Stomach smooth muscle (tissue), 2 donors: ENCODE results near the gene STEAP2.

Experiments
- H3K27ac ChIP-seq: one replicate; pipeline ENCODE4 v1.7.0; 2013; ENCODE audit warnings: mild to moderate bottlenecking, low read length, inconsistent platforms
- H3K27me3 ChIP-seq, 2 donors: one replicate each; pipeline ENCODE4 v1.7.0; 2013; ENCODE audit warnings: low read length in 2 of 2; ENCODE audit not compliant: insufficient read depth in 2 of 2, control insufficient read depth in 1 of 2
- H3K36me3 ChIP-seq, 2 donors: one replicate each; pipeline ENCODE4 v1.7.0; 2013; ENCODE audit warnings: low read length in 2 of 2; ENCODE audit not compliant: control insufficient read depth in 2 of 2, insufficient read depth in 2 of 2
- H3K4me1 ChIP-seq: one replicate; pipeline ENCODE4 v1.7.0; 2013; ENCODE audit warnings: low read length; ENCODE audit not compliant: control insufficient read depth, insufficient read depth
- H3K4me3 ChIP-seq, 2 donors: one replicate each; pipeline ENCODE4 v1.7.0; 2013; ENCODE audit warnings: low read length in 2 of 2
- H3K9ac ChIP-seq, 2 donors: one replicate each; pipeline ENCODE4 v1.7.0; 2013; ENCODE audit warnings: low read length in 2 of 2, mild to moderate bottlenecking in 1 of 2
- H3K9me3 ChIP-seq, 2 donors: one replicate each; pipeline ENCODE4 v1.7.0; 2013; ENCODE audit warnings: low read length in 2 of 2; ENCODE audit not compliant: control insufficient read depth in 2 of 2
- donor health status: healthy.
- donor health status: Pancreatic carcinoma.

Gene STEAP2

DNA sequence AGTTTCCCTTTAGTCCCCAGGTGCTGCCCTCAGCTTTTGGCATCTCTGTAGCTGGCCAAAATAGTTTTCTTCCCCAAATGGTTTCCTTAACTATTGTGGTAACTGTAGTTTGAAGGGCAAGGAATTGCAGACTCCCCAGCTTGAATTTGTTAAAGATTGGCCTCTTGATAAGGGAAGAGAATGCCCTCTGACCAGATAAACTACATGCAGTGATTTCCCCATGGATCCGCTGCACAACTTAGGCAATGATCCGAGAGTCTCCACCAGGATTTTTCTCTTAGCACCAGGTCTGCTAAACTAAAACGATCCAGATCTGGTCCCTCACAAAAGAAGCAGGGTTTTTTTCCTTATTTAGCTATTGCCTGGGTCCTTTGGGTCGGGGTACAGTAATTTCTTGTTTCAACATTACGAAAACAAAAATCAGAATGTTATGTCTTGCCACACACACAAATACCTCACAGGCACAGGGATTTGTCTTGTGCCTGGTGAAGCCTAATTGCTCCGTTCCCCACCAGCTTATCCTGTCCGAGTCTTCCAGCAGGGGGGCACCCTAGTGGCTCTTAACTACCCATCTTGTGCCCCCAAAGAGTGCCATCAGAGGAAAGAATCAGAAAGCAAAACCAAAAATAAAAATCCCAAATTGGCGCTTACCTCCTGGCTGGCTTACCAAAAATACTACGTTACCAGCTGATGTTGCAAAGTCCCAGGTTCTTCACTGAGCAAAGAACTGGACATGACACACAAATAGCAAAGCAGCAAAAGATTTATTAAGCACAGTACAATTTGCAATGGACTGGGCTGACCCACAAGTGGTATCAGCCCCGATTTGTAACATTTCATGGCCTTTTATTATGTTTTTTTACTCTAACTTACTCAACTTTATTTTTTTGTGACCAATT, 16.4 kb upstream of the STEAP2 start:
- Histone ChIP-seq H3K27me3 (no peaks in the 10 kb centered on the region), H3K4me1 (no peaks in the 10 kb centered on the region), H3K9ac (no peak overlapping the region), H3K36me3 (no peaks in the 10 kb centered on the region), H3K4me3 (no peak overlapping the region), H3K9me3 (no peaks in the 10 kb centered on the region), H3K27ac (no peak overlapping the region)

DNA sequence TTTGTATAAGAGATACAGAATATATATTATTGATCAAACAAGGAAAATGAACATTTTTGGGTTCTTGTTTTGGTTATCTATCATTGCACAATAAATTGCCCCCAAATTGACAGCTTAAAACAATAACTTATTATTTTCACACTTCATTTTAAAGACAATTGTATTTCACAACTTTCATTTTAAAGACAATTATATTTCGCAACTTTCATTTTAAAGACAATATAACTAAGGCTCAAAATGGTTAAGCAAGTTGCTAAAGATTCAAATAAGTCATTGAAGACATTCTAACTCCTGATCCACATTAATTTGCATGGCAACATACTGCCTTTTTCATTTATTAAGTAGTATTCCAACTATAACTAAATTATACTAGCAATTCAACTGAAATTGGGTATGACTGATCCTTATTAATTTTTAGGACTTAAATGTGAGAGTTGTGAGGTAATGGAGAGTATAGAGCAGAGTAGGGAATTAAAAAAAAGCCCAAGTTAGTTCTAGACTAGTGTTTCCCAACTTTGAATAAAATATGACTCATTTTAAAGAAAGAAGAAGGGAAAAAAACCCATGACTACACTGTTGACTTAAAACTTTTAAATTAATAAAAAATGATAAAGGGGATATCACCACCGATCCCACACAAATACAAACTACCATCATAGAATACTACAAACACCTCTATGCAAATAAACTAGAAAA, 9.9 kb upstream of the STEAP2 start:
- Histone ChIP-seq H3K36me3 (no peaks in the 10 kb centered on the region), H3K4me3 (no peak overlapping the region), H3K9ac (no peak overlapping the region), H3K27ac (no peak overlapping the region), H3K4me1 (no peaks in the 10 kb centered on the region), H3K27me3 (no peaks in the 10 kb centered on the region), H3K9me3 (no peaks in the 10 kb centered on the region)

DNA sequence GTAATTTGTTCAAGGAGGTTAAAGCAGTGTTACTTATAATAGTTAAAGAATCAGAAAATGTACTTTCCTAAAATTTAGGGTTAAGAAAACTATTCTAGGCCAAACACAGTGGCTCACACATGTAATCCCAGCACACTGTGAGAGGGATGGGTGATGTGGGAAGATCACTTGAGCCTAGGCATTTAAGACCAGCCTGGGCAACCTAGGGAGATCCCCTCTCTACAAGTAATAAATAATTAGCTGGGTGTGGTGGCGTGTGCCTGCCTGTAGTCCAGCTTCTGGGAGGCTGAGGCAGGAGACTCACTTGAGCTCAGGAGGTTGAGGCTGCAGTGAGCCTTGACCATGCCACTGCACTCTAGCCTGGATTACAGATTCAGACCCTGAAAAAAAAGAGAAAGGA, 3.6 kb upstream of the STEAP2 start:
- Histone ChIP-seq H3K27me3 (no peaks in the 10 kb centered on the region), H3K4me1 (peaks cover 13% of the 10 kb centered on the region), H3K4me3 (no peak overlapping the region), H3K9me3 (no peaks in the 10 kb centered on the region), H3K36me3 (no peaks in the 10 kb centered on the region), H3K9ac (no peak overlapping the region), H3K27ac (no peak overlapping the region)

DNA sequence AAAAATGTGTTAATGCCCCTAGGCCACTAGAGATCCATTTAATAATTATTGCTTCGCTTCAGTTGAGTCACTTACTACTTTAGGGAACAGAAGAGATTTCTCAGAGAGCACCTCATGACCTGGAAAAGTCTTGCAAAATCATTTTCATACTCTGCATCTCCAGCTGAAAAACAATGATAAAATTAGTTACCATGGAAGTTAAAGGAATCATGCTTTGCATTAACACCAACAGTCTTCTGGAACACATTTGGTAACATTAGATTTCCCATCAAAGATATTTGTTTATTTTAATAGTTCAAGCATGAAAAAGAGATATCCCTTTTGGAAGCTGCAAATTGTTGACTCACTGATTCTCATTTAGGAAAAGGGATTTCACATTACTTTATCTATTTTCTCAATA, 1.8 kb upstream of the STEAP2 start:
- H3K36me3 ChIP-seq, result no peaks in the 10 kb centered on the region
- no peak overlapping the region for H3K4me3 ChIP-seq
- no peak overlapping the region for H3K27ac ChIP-seq
- no peak overlapping the region for H3K9ac ChIP-seq
- peaks cover 13% of the 10 kb centered on the region for H3K4me1 ChIP-seq
- H3K9me3 ChIP-seq, result no peaks in the 10 kb centered on the region
- H3K27me3 ChIP-seq, result no peaks in the 10 kb centered on the region

DNA sequence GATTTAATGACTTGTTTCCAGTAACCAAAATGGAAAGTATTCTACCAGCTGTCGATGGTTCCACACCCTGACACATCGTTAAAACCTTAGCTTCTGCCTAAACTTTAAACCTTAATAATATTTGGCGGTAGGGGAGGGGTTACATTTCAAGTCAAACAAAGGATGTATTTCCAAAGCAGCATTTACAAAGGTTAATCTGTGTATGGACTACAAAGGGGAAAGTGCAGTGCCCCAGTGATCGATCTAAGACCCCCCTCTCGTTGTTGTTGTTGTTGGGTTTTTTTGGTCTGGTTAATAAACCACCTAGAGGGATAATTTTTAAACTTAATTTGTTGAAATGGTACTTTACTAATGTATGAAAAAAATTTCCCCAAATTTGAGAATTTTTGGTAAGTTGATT, 1.1 kb upstream of the STEAP2 start:
- Histone ChIP-seq H3K27ac (peak overlapping the region; percentile 84), H3K4me3 (peak overlapping the region; percentile 86 to 95)

DNA sequence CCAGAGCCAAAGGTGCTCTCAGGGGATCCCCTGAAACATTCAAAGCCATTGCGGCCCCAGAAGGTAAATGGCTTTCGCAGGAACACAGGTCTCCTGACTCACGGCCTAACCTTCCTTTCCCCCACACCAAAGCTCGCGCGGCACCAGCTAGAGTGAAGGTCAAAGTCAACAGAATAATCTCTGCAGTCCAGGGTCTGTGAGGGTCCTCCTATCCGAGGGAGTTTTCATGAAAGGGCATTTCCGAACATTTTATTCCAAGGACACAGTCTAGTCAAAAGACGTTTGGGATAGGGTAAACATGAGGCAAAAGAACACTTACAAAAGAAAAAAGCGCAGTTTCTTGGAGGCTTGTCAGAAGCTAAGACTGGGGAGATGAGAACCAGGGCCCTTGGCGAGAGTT, 559 bp upstream of the STEAP2 start:
- Histone ChIP-seq H3K4me1 (peaks cover 13% of the 10 kb centered on the region), H3K4me3 (peak overlapping the region; percentile 86 to 95), H3K9ac (peak overlapping the region; percentile 71 to 89)

More for the DNA sequence above, 1.1 kb upstream of the STEAP2 start:
- H3K36me3 ChIP-seq, result no peaks in the 10 kb centered on the region
- H3K9me3 ChIP-seq, result no peaks in the 10 kb centered on the region
- peaks cover 13% of the 10 kb centered on the region for H3K4me1 ChIP-seq
- no peaks in the 10 kb centered on the region for H3K27me3 ChIP-seq
- peak overlapping the region; percentile 71 to 89 for H3K9ac ChIP-seq

GRCh38 chr7:90212149-90212495, 582 bp downstream of the STEAP2 start:
- H3K27ac ChIP-seq, result peak overlapping the region; percentile 84
- no peaks in the 10 kb centered on the region for H3K27me3 ChIP-seq
- H3K9me3 ChIP-seq, result no peaks in the 10 kb centered on the region
- H3K36me3 ChIP-seq, result no peaks in the 10 kb centered on the region
- peak overlapping the region; percentile 86 to 95 for H3K4me3 ChIP-seq
- peak overlapping the region; percentile 71 to 88 for H3K9ac ChIP-seq
- H3K4me1 ChIP-seq, result peaks cover 13% of the 10 kb centered on the region

More for the DNA sequence above, 559 bp upstream of the STEAP2 start:
- H3K36me3 ChIP-seq, result no peaks in the 10 kb centered on the region
- H3K9me3 ChIP-seq, result no peaks in the 10 kb centered on the region
- H3K27me3 ChIP-seq, result no peaks in the 10 kb centered on the region
- H3K27ac ChIP-seq, result peak overlapping the region; percentile 84

DNA sequence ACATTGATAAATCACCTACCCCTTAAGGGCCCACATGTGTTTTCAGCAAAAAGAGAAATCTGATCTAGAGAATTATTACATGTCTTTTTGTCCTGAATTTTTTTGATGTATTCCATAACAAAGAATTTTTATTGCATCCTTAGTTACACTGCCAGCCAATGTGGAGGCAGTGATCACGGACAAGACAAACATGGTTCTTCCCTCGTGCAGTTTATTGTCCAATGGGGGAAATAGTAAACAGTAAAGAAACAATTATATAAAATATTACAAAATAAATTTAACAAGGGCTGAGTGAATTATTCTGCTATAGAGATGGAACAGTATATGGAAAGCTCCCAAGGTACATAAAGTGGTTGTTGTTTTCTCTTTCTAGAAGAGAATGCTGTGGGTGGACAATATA, 2.0 kb downstream of the STEAP2 start:
- no peaks in the 10 kb centered on the region for H3K36me3 ChIP-seq
- no peak overlapping the region for H3K9ac ChIP-seq
- no peaks in the 10 kb centered on the region for H3K9me3 ChIP-seq
- H3K4me1 ChIP-seq, result peaks cover 13% of the 10 kb centered on the region
- peak overlapping the region in 1 of 2 donors; percentile 41 for H3K4me3 ChIP-seq
- H3K27ac ChIP-seq, result no peak overlapping the region
- no peaks in the 10 kb centered on the region for H3K27me3 ChIP-seq

DNA sequence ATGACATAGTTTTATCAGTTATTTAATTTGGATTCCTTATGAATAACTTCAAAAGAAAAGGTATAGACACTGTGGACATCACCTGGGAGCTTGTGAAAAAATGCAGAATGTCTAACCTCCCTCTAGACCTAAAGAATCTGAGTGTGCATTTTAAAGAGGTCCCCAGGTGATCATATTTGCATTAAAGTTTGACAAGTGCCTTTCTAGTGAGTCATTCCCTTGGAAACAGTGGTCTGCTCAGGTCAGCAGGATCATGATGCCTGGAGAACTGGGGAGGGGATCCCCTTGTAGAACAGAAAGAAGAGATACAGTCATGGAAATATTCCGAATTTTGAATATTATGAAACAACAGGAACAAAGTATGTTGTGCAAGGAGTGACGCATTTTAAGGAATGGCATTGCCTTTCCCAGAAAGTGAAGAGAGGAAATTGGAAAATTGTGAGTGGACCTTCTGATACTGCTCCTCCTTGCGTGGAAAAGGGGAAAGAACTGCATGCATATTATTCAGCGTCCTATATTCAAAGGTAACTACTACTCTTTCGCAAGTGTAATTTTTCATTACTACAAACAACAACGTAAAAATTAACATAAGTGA, 4.6 kb downstream of the STEAP2 start:
- H3K4me1 ChIP-seq, result peaks cover 8% of the 10 kb centered on the region
- H3K36me3 ChIP-seq, result no peaks in the 10 kb centered on the region
- no peak overlapping the region for H3K27ac ChIP-seq
- H3K9ac ChIP-seq, result no peak overlapping the region
- H3K9me3 ChIP-seq, result no peaks in the 10 kb centered on the region
- H3K27me3 ChIP-seq, result no peaks in the 10 kb centered on the region
- no peak overlapping the region for H3K4me3 ChIP-seq

- Histone ChIP-seq H3K4me1 (peaks cover 6% of the 10 kb centered on the region), H3K4me3 (no peak overlapping the region), H3K27me3 (no peaks in the 10 kb centered on the region), H3K9me3 (no peaks in the 10 kb centered on the region), H3K9ac (no peak overlapping the region), H3K27ac (no peak overlapping the region), H3K36me3 (no peaks in the 10 kb centered on the region)
Measured at GRCh38 chr7:90216771-90217170, 5.2 kb downstream of the STEAP2 start.
